ENCODE measurements around the gene OMP.
A peak's percentile ranks its signal among the peaks of the same experiment; 100 is the strongest.

The OMP gene

DNA sequence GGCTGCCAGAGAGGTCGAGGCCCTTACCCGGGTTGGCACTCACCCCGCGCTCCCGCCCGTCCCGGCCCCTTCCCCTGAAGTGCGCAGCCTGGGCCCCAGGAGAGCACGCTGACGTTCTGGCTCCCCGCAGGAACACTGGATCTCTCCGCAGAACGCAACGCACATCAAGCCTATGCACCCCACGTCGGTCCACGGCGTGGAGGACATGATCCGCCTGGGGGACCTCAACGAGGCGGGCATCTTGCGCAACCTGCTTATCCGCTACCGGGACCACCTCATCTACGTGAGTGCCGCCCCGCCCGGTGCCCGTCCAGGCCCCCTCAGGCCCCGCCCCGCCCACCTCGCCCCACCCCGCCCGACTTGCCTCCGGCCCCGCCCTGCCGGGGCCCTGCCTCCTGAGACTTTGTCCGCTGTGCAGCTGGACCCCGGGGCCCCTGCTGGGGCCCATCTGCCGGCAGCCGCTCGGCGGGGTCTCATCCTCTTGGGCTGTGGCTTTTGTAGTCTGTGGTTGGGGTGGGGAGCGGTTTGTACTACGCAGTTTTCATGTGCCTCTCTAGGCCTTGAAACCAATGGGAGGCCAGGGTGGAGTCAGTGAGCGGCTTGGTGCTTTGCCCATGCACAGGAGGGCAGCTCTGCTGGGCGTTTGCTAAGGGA, 45.2 kb downstream of the OMP start:
- H3K79me2 ChIP-seq (ENCODE audit: insufficient read depth, low read length) = no peaks in the 10 kb centered on the region
- no peaks in the 10 kb centered on the region for H3K27me3 ChIP-seq (ENCODE audit: insufficient read depth, low read length, poor library complexity, severe bottlenecking)
- H3K9me2 ChIP-seq (replicated peaks; ENCODE audit: low read depth, low read length) = no peaks in the 10 kb centered on the region
- H3F3A ChIP-seq (ENCODE audit: low read depth) = no peaks in the 10 kb centered on the region
- peak overlapping the region; percentile 54 for H3K4me2 ChIP-seq (ENCODE audit: low read depth, low read length, poor library complexity, severe bottlenecking)
- peak overlapping the region; percentile 48; the same call in 1 of the 2 replicates for H2AFZ ChIP-seq (ENCODE audit: low read length)
- H3K36me3 ChIP-seq (ENCODE audit: insufficient read depth, low read length) = no peaks in the 10 kb centered on the region
- H4K20me1 ChIP-seq (ENCODE audit: insufficient read depth, low read length, poor library complexity, severe bottlenecking) = no peaks in the 10 kb centered on the region
- no peak overlapping the region for H3K4me3 ChIP-seq (ENCODE audit: low read length, poor library complexity, severe bottlenecking)
- H3K4me1 ChIP-seq (ENCODE audit: insufficient read depth, low read length, poor library complexity, severe bottlenecking) = peaks cover 51% of the 10 kb centered on the region
- H3K9ac ChIP-seq (ENCODE audit: low read depth, low read length, poor library complexity, severe bottlenecking) = no peak overlapping the region
- no peaks in the 10 kb centered on the region for H3K9me3 ChIP-seq (ENCODE audit: insufficient read depth, low read depth, low read length)
- TF ChIP-seq, protein P1, sequence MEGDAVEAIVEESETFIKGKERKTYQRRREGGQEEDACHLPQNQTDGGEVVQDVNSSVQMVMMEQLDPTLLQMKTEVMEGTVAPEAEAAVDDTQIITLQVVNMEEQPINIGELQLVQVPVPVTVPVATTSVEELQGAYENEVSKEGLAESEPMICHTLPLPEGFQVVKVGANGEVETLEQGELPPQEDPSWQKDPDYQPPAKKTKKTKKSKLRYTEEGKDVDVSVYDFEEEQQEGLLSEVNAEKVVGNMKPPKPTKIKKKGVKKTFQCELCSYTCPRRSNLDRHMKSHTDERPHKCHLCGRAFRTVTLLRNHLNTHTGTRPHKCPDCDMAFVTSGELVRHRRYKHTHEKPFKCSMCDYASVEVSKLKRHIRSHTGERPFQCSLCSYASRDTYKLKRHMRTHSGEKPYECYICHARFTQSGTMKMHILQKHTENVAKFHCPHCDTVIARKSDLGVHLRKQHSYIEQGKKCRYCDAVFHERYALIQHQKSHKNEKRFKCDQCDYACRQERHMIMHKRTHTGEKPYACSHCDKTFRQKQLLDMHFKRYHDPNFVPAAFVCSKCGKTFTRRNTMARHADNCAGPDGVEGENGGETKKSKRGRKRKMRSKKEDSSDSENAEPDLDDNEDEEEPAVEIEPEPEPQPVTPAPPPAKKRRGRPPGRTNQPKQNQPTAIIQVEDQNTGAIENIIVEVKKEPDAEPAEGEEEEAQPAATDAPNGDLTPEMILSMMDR (conservative IDR thresholded peaks at IDR 0.05; ENCODE audit: low read length) = no peak
- no peak for TF ChIP-seq EZH2phosphoT487 (IDR thresholded peaks at IDR 0.05; ENCODE audit: borderline replicate concordance)

DNA sequence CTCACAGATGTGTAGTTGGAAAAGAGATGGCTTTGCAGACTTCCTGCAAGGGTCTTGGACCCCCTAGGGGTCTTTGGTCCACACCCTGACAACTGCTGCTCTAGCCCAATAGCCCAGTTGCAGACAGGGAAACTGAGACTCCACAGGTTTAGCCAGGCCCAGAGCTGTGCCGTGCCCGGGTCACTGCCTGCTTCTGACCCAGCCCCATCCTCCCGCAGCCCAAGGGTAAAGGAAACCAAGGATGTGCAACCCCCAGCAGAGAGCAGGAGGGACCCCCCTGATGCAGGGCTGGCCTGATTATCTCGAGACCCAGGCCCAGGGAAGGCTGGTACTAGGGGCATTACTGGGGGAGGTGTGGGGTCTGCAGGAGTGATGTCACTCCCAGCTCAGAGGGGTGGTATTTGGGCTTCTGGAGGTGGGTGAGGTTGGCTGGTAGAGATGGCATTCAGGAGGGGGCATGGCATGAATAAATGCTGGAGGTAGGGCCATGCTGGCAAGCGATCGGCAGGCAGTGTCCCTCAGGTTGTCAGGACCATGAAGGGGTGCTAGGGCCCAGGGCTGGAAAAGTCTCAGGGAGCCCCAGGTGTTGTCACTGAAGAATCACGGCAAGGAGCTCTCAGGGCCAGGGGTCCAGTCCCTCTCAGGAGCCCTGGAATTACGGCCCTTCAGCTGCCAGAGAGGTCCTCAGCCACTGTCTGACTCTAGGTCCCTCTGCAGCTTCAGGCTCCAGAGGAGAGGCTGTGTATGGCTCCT, 46.5 kb downstream of the OMP start:
- no peak overlapping the region for H3K4me3 ChIP-seq (ENCODE audit: low read length, poor library complexity, severe bottlenecking)
- H3K4me1 ChIP-seq (ENCODE audit: insufficient read depth, low read length, poor library complexity, severe bottlenecking) = peaks cover 57% of the 10 kb centered on the region
- H3K36me3 ChIP-seq (ENCODE audit: insufficient read depth, low read length) = no peaks in the 10 kb centered on the region

DNA sequence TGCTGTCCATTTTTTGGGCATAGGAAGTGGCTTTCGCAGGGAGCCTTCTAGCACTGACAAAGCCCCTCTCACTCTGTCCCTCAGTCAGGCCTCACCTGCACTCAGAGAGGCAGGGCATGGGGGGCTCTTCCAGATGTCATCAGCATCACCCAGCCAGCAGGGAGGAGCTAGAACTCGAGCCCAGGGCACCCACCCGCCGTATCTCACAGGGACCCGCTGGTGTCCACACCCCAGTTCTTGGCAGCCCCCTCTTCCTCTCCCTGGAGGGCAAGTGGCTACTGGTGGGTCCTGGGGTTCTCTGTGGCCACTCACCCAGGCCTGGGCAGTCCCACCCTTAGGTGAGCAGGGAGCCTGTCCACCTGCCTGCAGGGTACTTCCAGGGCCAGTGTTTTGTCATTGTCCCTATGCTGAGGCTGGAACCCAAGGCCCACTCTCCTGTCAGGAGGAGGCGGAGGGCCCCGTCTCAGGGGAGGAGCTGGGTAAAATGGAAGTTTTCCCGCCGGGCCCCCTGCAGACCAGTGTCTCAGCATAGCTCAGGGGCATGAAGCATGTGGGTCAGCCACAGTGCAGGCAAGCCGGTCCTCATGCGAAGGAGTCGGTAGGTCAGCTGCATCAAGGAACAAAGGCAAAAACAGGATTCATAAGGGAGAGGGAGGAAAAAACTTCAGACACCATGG, 47.2 kb downstream of the OMP start:
- no peaks in the 10 kb centered on the region for H3K27me3 ChIP-seq (ENCODE audit: insufficient read depth, low read length, poor library complexity, severe bottlenecking)
- peaks cover 64% of the 10 kb centered on the region for H3K4me1 ChIP-seq (ENCODE audit: insufficient read depth, low read length, poor library complexity, severe bottlenecking)
- no peaks in the 10 kb centered on the region for H3K9me3 ChIP-seq (ENCODE audit: insufficient read depth, low read depth, low read length)
- H4K20me1 ChIP-seq (ENCODE audit: insufficient read depth, low read length, poor library complexity, severe bottlenecking) = no peaks in the 10 kb centered on the region
- no peaks in the 10 kb centered on the region for H3K79me2 ChIP-seq (ENCODE audit: insufficient read depth, low read length)
- H2AFZ ChIP-seq (ENCODE audit: low read length) = no peak overlapping the region
- no peaks in the 10 kb centered on the region for H3F3A ChIP-seq (ENCODE audit: low read depth)
- H3K9me2 ChIP-seq (replicated peaks; ENCODE audit: low read depth, low read length) = no peaks in the 10 kb centered on the region
- TF ChIP-seq, protein P1 (conservative IDR thresholded peaks at IDR 0.05; ENCODE audit: low read length) = no peak
- no peak for TF ChIP-seq EZH2phosphoT487 (IDR thresholded peaks at IDR 0.05; ENCODE audit: borderline replicate concordance)
- H3K4me3 ChIP-seq (ENCODE audit: low read length, poor library complexity, severe bottlenecking) = no peak overlapping the region
- no peak overlapping the region for H3K9ac ChIP-seq (ENCODE audit: low read depth, low read length, poor library complexity, severe bottlenecking)
- no peak overlapping the region for H3K4me2 ChIP-seq (ENCODE audit: low read depth, low read length, poor library complexity, severe bottlenecking)
- H3K36me3 ChIP-seq (ENCODE audit: insufficient read depth, low read length) = no peaks in the 10 kb centered on the region

More for the DNA sequence above, 46.5 kb downstream of the OMP start:
- Histone ChIP-seq H3F3A (ENCODE audit: low read depth) (no peaks in the 10 kb centered on the region), H3K4me2 (ENCODE audit: low read depth, low read length, poor library complexity, severe bottlenecking) (no peak overlapping the region), H3K79me2 (ENCODE audit: insufficient read depth, low read length) (no peaks in the 10 kb centered on the region), H3K9me2 (replicated peaks; ENCODE audit: low read depth, low read length) (no peaks in the 10 kb centered on the region), H4K20me1 (ENCODE audit: insufficient read depth, low read length, poor library complexity, severe bottlenecking) (no peaks in the 10 kb centered on the region), H3K9me3 (ENCODE audit: insufficient read depth, low read depth, low read length) (no peaks in the 10 kb centered on the region), H2AFZ (ENCODE audit: low read length) (no peak overlapping the region), H3K9ac (ENCODE audit: low read depth, low read length, poor library complexity, severe bottlenecking) (no peak overlapping the region), H3K27me3 (ENCODE audit: insufficient read depth, low read length, poor library complexity, severe bottlenecking) (no peaks in the 10 kb centered on the region)
- TF ChIP-seq EZH2phosphoT487 (IDR thresholded peaks at IDR 0.05; ENCODE audit: borderline replicate concordance) = no peak
- TF ChIP-seq, protein P1 (conservative IDR thresholded peaks at IDR 0.05; ENCODE audit: low read length) = no peak
